SJSA1 (cell line): ENCODE measurements around the gene TCF12. TPM values are rescaled to one million over a fixed set of nuclear protein-coding genes. Genes with fewer than 3 reads are reported as not detected.

Experiments
- DNase-seq, 2 experiments: peaks; one replicate each; pipeline ENCODE4 v3.0.0-alpha.2; 2015 to 2020; ENCODE audit warnings: low spot score in 2 of 2, low read depth in 1 of 2
- H3K27ac ChIP-seq: fragments of 250-450 bp; sonication (Bioruptor Pico); 2 replicates; pipeline ENCODE4 v1.5.1; 2020; ENCODE audit warnings: mild to moderate bottlenecking, moderate library complexity
- H3K27me3 ChIP-seq: fragments of 250-450 bp; sonication (Bioruptor Pico); replicated peaks from 2 replicates; pipeline ENCODE4 v1.5.1; 2020; ENCODE audit warnings: mild to moderate bottlenecking, moderate library complexity
- H3K36me3 ChIP-seq: fragments of 250-450 bp; sonication (Bioruptor Pico); 2 replicates; pipeline ENCODE4 v1.5.1; 2020; ENCODE audit warnings: mild to moderate bottlenecking
- H3K4me1 ChIP-seq: fragments of 250-450 bp; sonication (Bioruptor Pico); replicated peaks from 2 replicates; pipeline ENCODE4 v1.6.1; 2021; ENCODE audit warnings: mild to moderate bottlenecking
- H3K4me3 ChIP-seq: fragments of 250-450 bp; sonication (Bioruptor Pico); 2 replicates; pipeline ENCODE4 v1.5.1; 2020; ENCODE audit warnings: mild to moderate bottlenecking
- H3K9me3 ChIP-seq: fragments of 250-450 bp; sonication (Bioruptor Pico); replicated peaks from 2 replicates; pipeline ENCODE4 v1.5.1; 2020; ENCODE audit warnings: mild to moderate bottlenecking
- total RNA-seq: library from RNA; depleted of rRNA; stranded (reverse); fragments of >200 nt; shearing (Covaris generic); gene quantifications from 2 replicates; pipeline ENCODE4 v1.2.3, GENCODE V29; 2014

The TCF12 gene
- total RNA-seq, 1 experiment from 2014 or later, result 69.5 TPM

GRCh38 chr15:57053470-57053869 lies 135.0 kb downstream of the TCF12 start:
- no peak for DNase-seq
- Histone ChIP-seq H3K27me3 (no peaks in the 10 kb centered on the region), H3K27ac (no peak overlapping the region), H3K36me3 (no peaks in the 10 kb centered on the region), H3K9me3 (no peaks in the 10 kb centered on the region), H3K4me3 (no peak overlapping the region), H3K4me1 (peaks cover 28% of the 10 kb centered on the region)

- no peaks in the 10 kb centered on the region for H3K36me3 ChIP-seq
- DNase-seq, result no peak
- H3K27me3 ChIP-seq, result no peaks in the 10 kb centered on the region
- H3K9me3 ChIP-seq, result no peaks in the 10 kb centered on the region
- no peak overlapping the region for H3K4me3 ChIP-seq
- H3K4me1 ChIP-seq, result peaks cover 27% of the 10 kb centered on the region
- no peak overlapping the region for H3K27ac ChIP-seq
Measured at GRCh38 chr15:57054204-57054750, 135.8 kb downstream of the TCF12 start.

- Histone ChIP-seq H3K27ac (no peak overlapping the region), H3K4me3 (no peak overlapping the region), H3K4me1 (peaks cover 45% of the 10 kb centered on the region)
Measured at GRCh38 chr15:57056357-57056756, 137.9 kb downstream of the TCF12 start.

GRCh38 chr15:57057134-57057930 lies 138.9 kb downstream of the TCF12 start:
- peaks cover 53% of the 10 kb centered on the region for H3K4me1 ChIP-seq
- no peak overlapping the region for H3K4me3 ChIP-seq
- no peaks in the 10 kb centered on the region for H3K9me3 ChIP-seq
- no peaks in the 10 kb centered on the region for H3K27me3 ChIP-seq
- 0 out of 2 replicates have a peak overlapping the region, but pooled peaks have one; percentile 4 for H3K27ac ChIP-seq
- H3K36me3 ChIP-seq, result no peaks in the 10 kb centered on the region
- DNase-seq, result no peak

More at GRCh38 chr15:57056357-57056756, 137.9 kb downstream of the TCF12 start:
- H3K36me3 ChIP-seq, result no peaks in the 10 kb centered on the region
- DNase-seq, result no peak
- no peaks in the 10 kb centered on the region for H3K27me3 ChIP-seq
- no peaks in the 10 kb centered on the region for H3K9me3 ChIP-seq

GRCh38 chr15:57059026-57059660 lies 140.7 kb downstream of the TCF12 start:
- Histone ChIP-seq H3K4me1 (peaks cover 59% of the 10 kb centered on the region), H3K27ac (no peak overlapping the region)
- DNase-seq, result no peak

GRCh38 chr15:57060799-57061198 lies 142.4 kb downstream of the TCF12 start:
- no peak overlapping the region for H3K4me3 ChIP-seq
- H3K4me1 ChIP-seq, result peaks cover 56% of the 10 kb centered on the region
- peak overlapping the region; percentile 75 for H3K27ac ChIP-seq
- no peaks in the 10 kb centered on the region for H3K9me3 ChIP-seq
- peaks cover 4% of the 10 kb centered on the region for H3K36me3 ChIP-seq
- no peaks in the 10 kb centered on the region for H3K27me3 ChIP-seq
- DNase-seq, result peak; percentile 68 to 77

More at GRCh38 chr15:57059026-57059660, 140.7 kb downstream of the TCF12 start:
- H3K27me3 ChIP-seq, result no peaks in the 10 kb centered on the region
- H3K36me3 ChIP-seq, result peaks cover 3% of the 10 kb centered on the region
- no peaks in the 10 kb centered on the region for H3K9me3 ChIP-seq
- no peak overlapping the region for H3K4me3 ChIP-seq

GRCh38 chr15:57061281-57061680 lies 142.8 kb downstream of the TCF12 start:
- peaks cover 56% of the 10 kb centered on the region for H3K4me1 ChIP-seq
- no peak overlapping the region for H3K4me3 ChIP-seq
- no peaks in the 10 kb centered on the region for H3K27me3 ChIP-seq
- H3K9me3 ChIP-seq, result no peaks in the 10 kb centered on the region
- DNase-seq, result no peak
- peaks cover 4% of the 10 kb centered on the region for H3K36me3 ChIP-seq
- peak overlapping the region; percentile 75 for H3K27ac ChIP-seq

- DNase-seq, result no peak
- no peaks in the 10 kb centered on the region for H3K9me3 ChIP-seq
- H3K36me3 ChIP-seq, result peaks cover 4% of the 10 kb centered on the region
- H3K4me1 ChIP-seq, result peaks cover 56% of the 10 kb centered on the region
- H3K27me3 ChIP-seq, result no peaks in the 10 kb centered on the region
- H3K4me3 ChIP-seq, result no peak overlapping the region
- H3K27ac ChIP-seq, result peak overlapping the region; percentile 75
Measured at GRCh38 chr15:57061696-57062095, 143.3 kb downstream of the TCF12 start.

GRCh38 chr15:57064033-57064432 lies 145.6 kb downstream of the TCF12 start:
- no peaks in the 10 kb centered on the region for H3K27me3 ChIP-seq
- no peak for DNase-seq

GRCh38 chr15:57069423-57069822 lies 151.0 kb downstream of the TCF12 start:
- Histone ChIP-seq H3K36me3 (no peaks in the 10 kb centered on the region), H3K27ac (no peak overlapping the region)
- no peak for DNase-seq

More at GRCh38 chr15:57064033-57064432, 145.6 kb downstream of the TCF12 start:
- H3K36me3 ChIP-seq, result peaks cover 4% of the 10 kb centered on the region
- H3K27ac ChIP-seq, result no peak overlapping the region
- no peak overlapping the region for H3K4me3 ChIP-seq
- H3K4me1 ChIP-seq, result peaks cover 36% of the 10 kb centered on the region
- no peaks in the 10 kb centered on the region for H3K9me3 ChIP-seq

GRCh38 chr15:57070674-57071073 lies 152.2 kb downstream of the TCF12 start:
- no peaks in the 10 kb centered on the region for H3K27me3 ChIP-seq
- DNase-seq, result no peak
- H3K4me3 ChIP-seq, result no peak overlapping the region
- no peaks in the 10 kb centered on the region for H3K36me3 ChIP-seq
- no peak overlapping the region for H3K27ac ChIP-seq
- peaks cover 13% of the 10 kb centered on the region for H3K4me1 ChIP-seq
- H3K9me3 ChIP-seq, result no peaks in the 10 kb centered on the region

More at GRCh38 chr15:57069423-57069822, 151.0 kb downstream of the TCF12 start:
- Histone ChIP-seq H3K9me3 (no peaks in the 10 kb centered on the region), H3K27me3 (no peaks in the 10 kb centered on the region), H3K4me1 (peaks cover 13% of the 10 kb centered on the region), H3K4me3 (no peak overlapping the region)

- Histone ChIP-seq H3K27ac (no peak overlapping the region), H3K27me3 (no peaks in the 10 kb centered on the region), H3K36me3 (no peaks in the 10 kb centered on the region; the same call in 1 of the 2 replicates), H3K4me3 (no peak overlapping the region), H3K4me1 (0 out of 2 replicates have a peak, but pooled peaks cover 3% of the 10 kb centered on the region), H3K9me3 (no peaks in the 10 kb centered on the region)
- no peak for DNase-seq
Measured at GRCh38 chr15:57079446-57079845, 161.0 kb downstream of the TCF12 start.

GRCh38 chr15:57079931-57080620 lies 161.6 kb downstream of the TCF12 start:
- no peak for DNase-seq
- no peak overlapping the region for H3K4me3 ChIP-seq
- H3K4me1 ChIP-seq, result 0 out of 2 replicates have a peak, but pooled peaks cover 3% of the 10 kb centered on the region
- H3K27ac ChIP-seq, result no peak overlapping the region
- H3K9me3 ChIP-seq, result no peaks in the 10 kb centered on the region
- no peaks in the 10 kb centered on the region for H3K27me3 ChIP-seq
- no peaks in the 10 kb centered on the region; the same call in 1 of the 2 replicates for H3K36me3 ChIP-seq
